RWPE1 (cell line): ENCODE results near the gene CAMKK1.

Experiments used
- CTCF ChIA-PET: fragments of 350-600 bp; sonication (Branson Sonifier 250); formaldehyde crosslinking; extraction: SDS; loops from one replicate; lab custom pipeline; 2021; lab: Yijun Ruan, JAX
- POLR2A ChIA-PET: fragments of 400-600 bp; formaldehyde crosslinking; extraction: SDS; loops from one replicate; lab custom pipeline; 2020; ENCODE audit warnings: antibody characterized with exemption; ENCODE audit not compliant: low non-redundant PET; lab: Yijun Ruan, JAX
- DNase-seq: peaks from one replicate; pipeline ENCODE4 v3.0.0; 2012; ENCODE audit warnings: low spot score
- H3K27ac ChIP-seq: fragments of 450-650 bp; 2 replicates; pipeline ENCODE4 v1.5.1; 2017
- CTCF ChIP-seq: fragments of 450-650 bp; conservative IDR thresholded peaks from 2 replicates; pipeline ENCODE4 v1.5.1; 2017; ENCODE audit warnings: low read depth, mild to moderate bottlenecking

Gene CAMKK1

GRCh38 chr17:3877220-3877619, 15.6 kb downstream of the CAMKK1 start:
- CTCF ChIA-PET, result no interaction called here
- TF ChIP-seq CTCF, result no peak
- POLR2A ChIA-PET, result no interaction called here
- no peak for DNase-seq
- no peak overlapping the region for H3K27ac ChIP-seq

GRCh38 chr17:3875317-3875716, 17.5 kb downstream of the CAMKK1 start:
- ChIA-PET POLR2A (no interaction called here), CTCF (no interaction called here)
- DNase-seq, result no peak
- TF ChIP-seq CTCF, result no peak
- no peak overlapping the region for H3K27ac ChIP-seq

- no peak for DNase-seq
- H3K27ac ChIP-seq, result no peak overlapping the region
- CTCF ChIA-PET, result no interaction called here
- TF ChIP-seq CTCF, result no peak
- POLR2A ChIA-PET, result no interaction called here
Measured at GRCh38 chr17:3873862-3874261, 19.0 kb downstream of the CAMKK1 start.

- ChIA-PET POLR2A (no interaction called here), CTCF (no interaction called here)
- no peak for TF ChIP-seq CTCF
- peak overlapping the region; percentile 67 for H3K27ac ChIP-seq
- no peak for DNase-seq
Measured at GRCh38 chr17:3870871-3871306, 22.0 kb downstream of the CAMKK1 start.

- no peak for TF ChIP-seq CTCF
- POLR2A ChIA-PET, result no interaction called here
- H3K27ac ChIP-seq, result no peak overlapping the region
- no peak for DNase-seq
- CTCF ChIA-PET, result no interaction called here
Measured at GRCh38 chr17:3867606-3868005, 25.2 kb downstream of the CAMKK1 start.

- TF ChIP-seq CTCF, result no peak
- ChIA-PET POLR2A (no interaction called here), CTCF (interaction anchor here (0.6 to 0.7 kb wide), 2 partner anchors 206 to 819 kb away, joined by 3 read pairs; no protein-coding TSS in a partner anchor)
- no peak overlapping the region for H3K27ac ChIP-seq
- no peak for DNase-seq
Measured at GRCh38 chr17:3867106-3867505, 25.7 kb downstream of the CAMKK1 start.
